Measurements from ENCODE around the gene NOS1AP.

- TF ChIP-seq RCOR1 (IDR thresholded peaks at IDR 0.05; ENCODE audit: low read length) (no peak), CTCF (IDR thresholded peaks at IDR 0.05) (no peak), POLR2AphosphoS5 (IDR thresholded peaks at IDR 0.05; ENCODE audit: low read depth, low read length) (no peak), RAD21 (IDR thresholded peaks at IDR 0.05; ENCODE audit: low read length) (no peak)
Measured at GRCh38 chr1:162094271-162094670, 24.8 kb downstream of the NOS1AP start.

Measured in SK-N-SH (cell line).